H1 (cell line): ENCODE data around the gene C2CD4A. TPM values are rescaled to one million over a fixed set of nuclear protein-coding genes. Genes with fewer than 3 reads are reported as not detected.

Experiments
- ASH2L ChIP-seq: fragments of 200-600, 300-600 bp; sonication (generic); IDR thresholded peaks from one replicate; pipeline ENCODE4 v1.7.1; 2017; ENCODE audit warnings: low read length
- E2F6 ChIP-seq: IDR thresholded peaks from 2 replicates; pipeline ENCODE4 v1.6.1; 2012; ENCODE audit warnings: inconsistent platforms
- JUND ChIP-seq: IDR thresholded peaks from 2 replicates; pipeline ENCODE4 v1.6.1; 2011; ENCODE audit warnings: mild to moderate bottlenecking, improper control_type of control experiment, low read length
- SP4 ChIP-seq: IDR thresholded peaks from 2 replicates; pipeline ENCODE4 v1.6.1; 2012; ENCODE audit warnings: low read length, inconsistent platforms
- TAF1 ChIP-seq: IDR thresholded peaks from 2 replicates; pipeline ENCODE4 v1.6.1; 2011; ENCODE audit warnings: mild to moderate bottlenecking, low read depth, low read length
- TAF7 ChIP-seq: optimal IDR thresholded peaks from 2 replicates; pipeline ENCODE3; 2011; ENCODE audit warnings: low read depth, mild to moderate bottlenecking, inconsistent platforms, low read length, moderate library complexity, borderline replicate concordance
- USF2 ChIP-seq: IDR thresholded peaks from 2 replicates; pipeline ENCODE4 v1.6.1; 2011; ENCODE audit warnings: low read length, improper control_type of control experiment
- polyA plus RNA-seq, 7 experiments: library from polyadenylated mRNA; depleted of rRNA in 3 of 7; stranded (reverse) in 5 of 7; unstranded in 2 of 7; fragments of >200 nt in 5 of 7; fragments of 200-250 nt in 2 of 7; gene quantifications; 1 replicate in 5 of 7; 2 replicates in 1 of 7; 4 replicates in 1 of 7; pipeline versions ENCODE4 v1.2.1 to v1.2.3, GENCODE V29; 2011 to 2013; ENCODE audit warnings: missing spikeins in 2 of 7, mixed read lengths in 2 of 7
- total RNA-seq: library from RNA; stranded (reverse); fragmentation: NEBNext Ultra II Directional; extraction: Animal tissue kit (Norgen Biotek cat#: 25700); gene quantifications from 2 replicates; pipeline ENCODE4 v1.2.1, GENCODE V29; 2021

C2CD4A gene
- total and polyA plus RNA-seq, 2 of the 8 experiments (the other 6 are each of a cell fraction or from before 2014, with no cell fraction given) = not detected

GRCh38 chr15:62060113-62060895 is 6.5 kb upstream of the C2CD4A start, which contains the start of gene VPS13C (continued):
- TF ChIP-seq TAF1 = 0 out of 2 replicates have a peak, but pooled peaks have one; percentile 44
- TF ChIP-seq USF2 = peak; percentile 67
- TF ChIP-seq TAF7 = peak; percentile 56
- TF ChIP-seq E2F6 = peak; percentile 86
- TF ChIP-seq JUND = no peak
- peak; percentile 78 for TF ChIP-seq ASH2L
- TF ChIP-seq SP4 = no peak
